ENCODE data around the gene PAK3. TPM values are rescaled to one million over a fixed set of nuclear protein-coding genes. Genes with fewer than 3 reads are reported as not detected.

Gene PAK3
- total and polyA plus RNA-seq, 9 of the 15 experiments (the other 6 are each of a cell fraction or from before 2014, with no cell fraction given), result not detected

- CTCF ChIA-PET (ENCODE audit: low intra/inter-chr PET ratio), result no interaction called here
- no peak for ATAC-seq
- no peak overlapping the region for H3K27ac ChIP-seq (ENCODE audit: extremely low read depth, low read depth, low read length)
- H3K4me3 ChIP-seq, result no peak overlapping the region
- no peak overlapping the region for H3K9ac ChIP-seq (ENCODE audit: insufficient read depth in 1 of 2, low read depth in 2 of 2, low read length in 2 of 2)
- intact Hi-C loops (cut with micrococcal nuclease) (no loop called here), in situ Hi-C loops (cut with MboI) (no loop called here)
- no peaks in the 10 kb centered on the region for H3K9me1 ChIP-seq (ENCODE audit: control insufficient read depth, insufficient read depth, low read length)
- H3K4me1 ChIP-seq (replicated peaks in 1 of 2; ENCODE audit: control insufficient read depth in 2 of 2, insufficient read depth in 2 of 2, low read length in 2 of 2), result no peaks in the 10 kb centered on the region
- BruUV-seq (replicated peaks), result no TSS peak
- no peaks in the 10 kb centered on the region for H3K9me3 ChIP-seq (replicated peaks; ENCODE audit: control insufficient read depth, insufficient read depth, low read depth, low read length)
- H3K36me3 ChIP-seq (ENCODE audit: control insufficient read depth, insufficient read depth, low read length), result no peaks in the 10 kb centered on the region
- POLR2A ChIA-PET, result no interaction called here
- no peaks in the 10 kb centered on the region for H3K79me2 ChIP-seq (ENCODE audit: control insufficient read depth, insufficient read depth, low read length)
- no peak for FAIRE-seq
- DNase-seq (ENCODE audit: extremely low read depth in 1 of 4, low spot score in 3 of 4), result no peak
- no peak overlapping the region for H2AFZ ChIP-seq (ENCODE audit: low read depth, low read length)
- WGBS (ENCODE audit: insufficient coverage, low coverage, missing lambda C conversion rate), result 0% methylated on average over 3 of the region's 3 CpGs
- H3K4me2 ChIP-seq (ENCODE audit: insufficient read depth, low read length), result no peak overlapping the region
- no peaks in the 10 kb centered on the region for H4K20me1 ChIP-seq (replicated peaks; ENCODE audit: control insufficient read depth, insufficient read depth, low read length)
- H3K27me3 ChIP-seq (ENCODE audit: control insufficient read depth in 2 of 2, insufficient read depth in 2 of 2, low read length in 2 of 2), result no peaks in the 10 kb centered on the region
- TF ChIP-seq TAF15 (IDR thresholded peaks at IDR 0.05; ENCODE audit: low read depth, low read length) (no peak), FOXA1 (IDR thresholded peaks at IDR 0.05; ENCODE audit: borderline replicate concordance) (no peak), BCL6 (CRISPR knock-in tag; IDR thresholded peaks at IDR 0.05) (no peak), PTBP1 (IDR thresholded peaks at IDR 0.05; ENCODE audit: low read depth, low read length) (no peak), DACH1 (IDR thresholded peaks at IDR 0.05; ENCODE audit: partially characterized antibody) (no peak), ZNF584 (CRISPR knock-in tag; IDR thresholded peaks at IDR 0.05; ENCODE audit: low read depth) (no peak), MTA1 (IDR thresholded peaks at IDR 0.05; ENCODE audit: borderline replicate concordance) (no peak), CHD1 (IDR thresholded peaks at IDR 0.05; ENCODE audit: low read length) (no peak), RFX7 (CRISPR knock-in tag; IDR thresholded peaks at IDR 0.05) (no peak), TCF15 (CRISPR knock-in tag; IDR thresholded peaks at IDR 0.05) (no peak)
- TF ChIP-seq, protein P1, sequence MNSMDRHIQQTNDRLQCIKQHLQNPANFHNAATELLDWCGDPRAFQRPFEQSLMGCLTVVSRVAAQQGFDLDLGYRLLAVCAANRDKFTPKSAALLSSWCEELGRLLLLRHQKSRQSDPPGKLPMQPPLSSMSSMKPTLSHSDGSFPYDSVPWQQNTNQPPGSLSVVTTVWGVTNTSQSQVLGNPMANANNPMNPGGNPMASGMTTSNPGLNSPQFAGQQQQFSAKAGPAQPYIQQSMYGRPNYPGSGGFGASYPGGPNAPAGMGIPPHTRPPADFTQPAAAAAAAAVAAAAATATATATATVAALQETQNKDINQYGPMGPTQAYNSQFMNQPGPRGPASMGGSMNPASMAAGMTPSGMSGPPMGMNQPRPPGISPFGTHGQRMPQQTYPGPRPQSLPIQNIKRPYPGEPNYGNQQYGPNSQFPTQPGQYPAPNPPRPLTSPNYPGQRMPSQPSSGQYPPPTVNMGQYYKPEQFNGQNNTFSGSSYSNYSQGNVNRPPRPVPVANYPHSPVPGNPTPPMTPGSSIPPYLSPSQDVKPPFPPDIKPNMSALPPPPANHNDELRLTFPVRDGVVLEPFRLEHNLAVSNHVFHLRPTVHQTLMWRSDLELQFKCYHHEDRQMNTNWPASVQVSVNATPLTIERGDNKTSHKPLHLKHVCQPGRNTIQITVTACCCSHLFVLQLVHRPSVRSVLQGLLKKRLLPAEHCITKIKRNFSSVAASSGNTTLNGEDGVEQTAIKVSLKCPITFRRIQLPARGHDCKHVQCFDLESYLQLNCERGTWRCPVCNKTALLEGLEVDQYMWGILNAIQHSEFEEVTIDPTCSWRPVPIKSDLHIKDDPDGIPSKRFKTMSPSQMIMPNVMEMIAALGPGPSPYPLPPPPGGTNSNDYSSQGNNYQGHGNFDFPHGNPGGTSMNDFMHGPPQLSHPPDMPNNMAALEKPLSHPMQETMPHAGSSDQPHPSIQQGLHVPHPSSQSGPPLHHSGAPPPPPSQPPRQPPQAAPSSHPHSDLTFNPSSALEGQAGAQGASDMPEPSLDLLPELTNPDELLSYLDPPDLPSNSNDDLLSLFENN (IDR thresholded peaks at IDR 0.05; ENCODE audit: low read depth in 2 of 2, low read length in 2 of 2), result no peak
- TF ChIP-seq, protein P2, sequence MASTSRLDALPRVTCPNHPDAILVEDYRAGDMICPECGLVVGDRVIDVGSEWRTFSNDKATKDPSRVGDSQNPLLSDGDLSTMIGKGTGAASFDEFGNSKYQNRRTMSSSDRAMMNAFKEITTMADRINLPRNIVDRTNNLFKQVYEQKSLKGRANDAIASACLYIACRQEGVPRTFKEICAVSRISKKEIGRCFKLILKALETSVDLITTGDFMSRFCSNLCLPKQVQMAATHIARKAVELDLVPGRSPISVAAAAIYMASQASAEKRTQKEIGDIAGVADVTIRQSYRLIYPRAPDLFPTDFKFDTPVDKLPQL (IDR thresholded peaks at IDR 0.05; ENCODE audit: extremely low read depth, insufficient read length), result no peak
- TF ChIP-seq, protein P3, sequence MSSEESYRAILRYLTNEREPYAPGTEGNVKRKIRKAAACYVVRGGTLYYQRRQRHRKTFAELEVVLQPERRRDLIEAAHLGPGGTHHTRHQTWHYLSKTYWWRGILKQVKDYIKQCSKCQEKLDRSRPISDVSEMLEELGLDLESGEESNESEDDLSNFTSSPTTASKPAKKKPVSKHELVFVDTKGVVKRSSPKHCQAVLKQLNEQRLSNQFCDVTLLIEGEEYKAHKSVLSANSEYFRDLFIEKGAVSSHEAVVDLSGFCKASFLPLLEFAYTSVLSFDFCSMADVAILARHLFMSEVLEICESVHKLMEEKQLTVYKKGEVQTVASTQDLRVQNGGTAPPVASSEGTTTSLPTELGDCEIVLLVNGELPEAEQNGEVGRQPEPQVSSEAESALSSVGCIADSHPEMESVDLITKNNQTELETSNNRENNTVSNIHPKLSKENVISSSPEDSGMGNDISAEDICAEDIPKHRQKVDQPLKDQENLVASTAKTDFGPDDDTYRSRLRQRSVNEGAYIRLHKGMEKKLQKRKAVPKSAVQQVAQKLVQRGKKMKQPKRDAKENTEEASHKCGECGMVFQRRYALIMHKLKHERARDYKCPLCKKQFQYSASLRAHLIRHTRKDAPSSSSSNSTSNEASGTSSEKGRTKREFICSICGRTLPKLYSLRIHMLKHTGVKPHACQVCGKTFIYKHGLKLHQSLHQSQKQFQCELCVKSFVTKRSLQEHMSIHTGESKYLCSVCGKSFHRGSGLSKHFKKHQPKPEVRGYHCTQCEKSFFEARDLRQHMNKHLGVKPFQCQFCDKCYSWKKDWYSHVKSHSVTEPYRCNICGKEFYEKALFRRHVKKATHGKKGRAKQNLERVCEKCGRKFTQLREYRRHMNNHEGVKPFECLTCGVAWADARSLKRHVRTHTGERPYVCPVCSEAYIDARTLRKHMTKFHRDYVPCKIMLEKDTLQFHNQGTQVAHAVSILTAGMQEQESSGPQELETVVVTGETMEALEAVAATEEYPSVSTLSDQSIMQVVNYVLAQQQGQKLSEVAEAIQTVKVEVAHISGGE (CRISPR knock-in tag; IDR thresholded peaks at IDR 0.05), result no peak
- TF ChIP-seq, protein P4, sequence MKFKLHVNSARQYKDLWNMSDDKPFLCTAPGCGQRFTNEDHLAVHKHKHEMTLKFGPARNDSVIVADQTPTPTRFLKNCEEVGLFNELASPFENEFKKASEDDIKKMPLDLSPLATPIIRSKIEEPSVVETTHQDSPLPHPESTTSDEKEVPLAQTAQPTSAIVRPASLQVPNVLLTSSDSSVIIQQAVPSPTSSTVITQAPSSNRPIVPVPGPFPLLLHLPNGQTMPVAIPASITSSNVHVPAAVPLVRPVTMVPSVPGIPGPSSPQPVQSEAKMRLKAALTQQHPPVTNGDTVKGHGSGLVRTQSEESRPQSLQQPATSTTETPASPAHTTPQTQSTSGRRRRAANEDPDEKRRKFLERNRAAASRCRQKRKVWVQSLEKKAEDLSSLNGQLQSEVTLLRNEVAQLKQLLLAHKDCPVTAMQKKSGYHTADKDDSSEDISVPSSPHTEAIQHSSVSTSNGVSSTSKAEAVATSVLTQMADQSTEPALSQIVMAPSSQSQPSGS (CRISPR knock-in tag; IDR thresholded peaks at IDR 0.05), result no peak
Observed at GRCh38 chrX:111259559-111259958, 163.6 kb downstream of the PAK3 start.
